ENCODE measurements around the gene CEP95. TPM values are rescaled to one million over a fixed set of nuclear protein-coding genes. Genes with fewer than 3 reads are reported as not detected.

CEP95 gene
- total RNA-seq, 4 donors from 2014 or later = 62.6 to 91.3 (median 75.8) TPM

DNA sequence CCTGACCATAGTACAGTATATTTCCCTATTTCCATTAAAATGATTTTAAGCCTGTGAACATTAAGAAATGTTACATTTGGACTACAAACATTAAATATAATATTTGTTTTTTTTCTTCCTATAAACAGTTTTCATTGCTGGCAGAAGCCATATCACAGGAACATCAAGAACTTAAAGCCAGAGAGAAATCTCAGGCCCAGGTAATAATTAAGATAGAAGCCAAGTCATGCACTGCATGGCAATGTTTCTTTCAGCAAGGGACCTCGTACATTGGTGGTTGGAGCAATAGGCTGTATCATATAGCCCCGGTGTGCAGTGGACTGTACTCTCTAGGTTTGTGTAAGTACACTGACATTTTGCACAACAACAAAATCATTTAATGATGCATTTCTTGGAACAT is 30.1 kb downstream of the CEP95 start:
- intact Hi-C loops (cut with DNase I) = no loop called here
- DNase-seq = no peak
- Histone ChIP-seq H3K27me3 (no peaks in the 10 kb centered on the region), H3K9me3 (no peaks in the 10 kb centered on the region), H3K4me3 (replicated peaks in 1 of 3) (no peak overlapping the region), H3K27ac (no peak overlapping the region), H3K4me1 (no peaks in the 10 kb centered on the region), H3K36me3 (peaks cover 49 to 55% of the 10 kb centered on the region in 2 donors)
- 95 to 96% methylated on average over 2 of the region's 2 CpGs for WGBS, 2 donors
- TF ChIP-seq POLR2A (IDR thresholded peaks at IDR 0.05) = no peak
- TF ChIP-seq, protein P1, sequence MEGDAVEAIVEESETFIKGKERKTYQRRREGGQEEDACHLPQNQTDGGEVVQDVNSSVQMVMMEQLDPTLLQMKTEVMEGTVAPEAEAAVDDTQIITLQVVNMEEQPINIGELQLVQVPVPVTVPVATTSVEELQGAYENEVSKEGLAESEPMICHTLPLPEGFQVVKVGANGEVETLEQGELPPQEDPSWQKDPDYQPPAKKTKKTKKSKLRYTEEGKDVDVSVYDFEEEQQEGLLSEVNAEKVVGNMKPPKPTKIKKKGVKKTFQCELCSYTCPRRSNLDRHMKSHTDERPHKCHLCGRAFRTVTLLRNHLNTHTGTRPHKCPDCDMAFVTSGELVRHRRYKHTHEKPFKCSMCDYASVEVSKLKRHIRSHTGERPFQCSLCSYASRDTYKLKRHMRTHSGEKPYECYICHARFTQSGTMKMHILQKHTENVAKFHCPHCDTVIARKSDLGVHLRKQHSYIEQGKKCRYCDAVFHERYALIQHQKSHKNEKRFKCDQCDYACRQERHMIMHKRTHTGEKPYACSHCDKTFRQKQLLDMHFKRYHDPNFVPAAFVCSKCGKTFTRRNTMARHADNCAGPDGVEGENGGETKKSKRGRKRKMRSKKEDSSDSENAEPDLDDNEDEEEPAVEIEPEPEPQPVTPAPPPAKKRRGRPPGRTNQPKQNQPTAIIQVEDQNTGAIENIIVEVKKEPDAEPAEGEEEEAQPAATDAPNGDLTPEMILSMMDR (IDR thresholded peaks at IDR 0.05) = no peak

DNA sequence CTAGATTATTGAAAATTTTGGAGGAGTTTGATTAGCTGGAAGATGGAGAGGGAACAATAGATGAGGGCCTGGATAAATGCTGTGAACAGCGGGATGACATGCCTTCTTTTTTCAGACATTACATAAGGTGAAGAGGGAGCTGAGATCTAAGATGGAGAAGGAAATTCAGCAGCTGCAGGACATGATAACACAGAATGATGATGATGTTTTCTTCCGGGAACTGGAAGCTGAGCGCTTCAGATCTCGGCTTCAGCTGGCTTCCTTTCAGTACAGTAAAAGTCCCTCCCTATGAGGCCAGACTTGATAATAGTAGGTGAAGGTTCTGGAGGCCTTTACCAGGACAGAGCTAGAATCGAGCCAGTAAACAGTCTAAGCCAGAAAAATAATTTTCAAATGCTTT is 30.7 kb downstream of the CEP95 start:
- Histone ChIP-seq H3K36me3 (peaks cover 43 to 49% of the 10 kb centered on the region in 2 donors), H3K27ac (no peak overlapping the region), H3K27me3 (no peaks in the 10 kb centered on the region), H3K9me3 (no peaks in the 10 kb centered on the region), H3K4me3 (replicated peaks in 1 of 3) (no peak overlapping the region), H3K4me1 (no peaks in the 10 kb centered on the region)
- intact Hi-C loops (cut with DNase I) = no loop called here
- DNase-seq = no peak
- TF ChIP-seq POLR2A (IDR thresholded peaks at IDR 0.05) = no peak
- TF ChIP-seq, protein P1 (IDR thresholded peaks at IDR 0.05) = no peak
- 85 to 89% methylated on average over 5 of the region's 5 CpGs for WGBS, 2 donors

DNA sequence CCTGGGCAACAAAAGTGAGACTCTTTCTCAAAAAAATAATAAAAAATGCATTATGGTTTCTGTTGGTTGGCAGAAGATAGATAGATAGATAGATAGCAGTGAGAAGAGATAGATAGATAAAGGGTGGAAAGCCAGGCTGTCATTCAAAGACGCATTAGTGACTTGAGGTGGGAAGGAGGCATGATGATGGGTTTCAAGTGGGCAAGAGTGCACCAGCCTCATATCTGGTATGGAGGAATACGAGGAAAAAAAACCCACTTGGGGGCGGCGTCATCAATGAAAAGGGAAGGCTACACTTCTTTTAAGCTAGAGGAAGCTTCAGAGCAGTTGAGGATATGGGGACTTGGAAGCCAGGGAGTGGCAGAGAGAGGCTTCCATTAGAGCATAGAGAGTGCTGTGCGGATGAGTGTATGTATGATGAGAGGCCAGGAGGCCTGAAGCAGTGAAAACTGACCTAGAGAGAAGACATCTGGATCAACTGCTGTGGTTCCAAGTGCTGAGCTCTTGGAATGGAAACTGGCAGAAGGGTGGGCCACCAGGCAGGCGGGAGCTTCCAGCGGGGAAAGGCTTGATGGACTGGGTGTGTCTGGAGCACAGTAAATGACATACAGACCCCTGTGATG is 31.8 kb downstream of the CEP95 start:
- DNase-seq = no peak
- intact Hi-C loops (cut with DNase I) = no loop called here
- Histone ChIP-seq H3K36me3 (peaks cover 32 to 40% of the 10 kb centered on the region in 2 donors), H3K27ac (no peak overlapping the region), H3K4me1 (no peaks in the 10 kb centered on the region), H3K9me3 (no peaks in the 10 kb centered on the region), H3K4me3 (replicated peaks in 1 of 3) (no peak overlapping the region), H3K27me3 (no peaks in the 10 kb centered on the region)
- WGBS, 2 donors = 89 to 94% methylated on average over 7 of the region's 7 CpGs
- TF ChIP-seq, protein P1 (IDR thresholded peaks at IDR 0.05) = no peak
- TF ChIP-seq POLR2A (IDR thresholded peaks at IDR 0.05) = no peak

DNA sequence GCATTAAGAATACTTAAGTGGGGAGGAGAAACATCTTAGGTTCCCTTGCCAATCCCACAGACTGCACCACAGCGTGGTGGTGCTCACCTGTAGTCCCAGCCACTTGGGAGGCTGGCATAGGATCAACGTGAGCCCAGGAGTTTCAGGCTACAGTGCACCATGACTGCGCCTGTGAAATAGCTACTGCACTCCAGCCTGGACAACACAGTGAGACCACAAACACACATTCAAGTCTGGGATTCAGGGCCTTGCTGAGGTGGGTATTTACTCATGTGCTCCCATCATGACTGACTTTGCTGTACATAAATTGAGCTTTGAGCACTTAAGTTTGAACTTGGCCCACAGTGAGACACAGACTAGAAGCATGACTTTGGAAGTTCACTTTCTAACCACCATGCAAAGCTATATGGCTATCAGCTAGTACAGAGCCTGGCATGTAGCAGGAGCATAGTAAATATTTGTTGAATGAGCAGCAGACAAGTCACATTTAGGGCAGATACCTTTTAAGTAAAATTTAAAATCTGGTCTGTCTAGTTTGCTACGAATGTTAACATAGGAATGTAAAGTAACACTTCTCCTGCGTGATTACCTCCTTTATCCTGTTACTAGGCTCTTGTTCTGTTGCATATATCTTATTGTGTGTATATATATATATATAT is 33.5 kb downstream of the CEP95 start:
- Histone ChIP-seq H3K9me3 (no peaks in the 10 kb centered on the region), H3K27me3 (no peaks in the 10 kb centered on the region), H3K4me3 (replicated peaks in 1 of 3) (no peak overlapping the region), H3K36me3 (peaks cover 18 to 28% of the 10 kb centered on the region in 2 donors), H3K4me1 (no peaks in the 10 kb centered on the region), H3K27ac (no peak overlapping the region)
- no peak for DNase-seq
- TF ChIP-seq POLR2A (IDR thresholded peaks at IDR 0.05) = no peak
- TF ChIP-seq, protein P1 (IDR thresholded peaks at IDR 0.05) = no peak
- intact Hi-C loops (cut with DNase I) = no loop called here
- 98 to 99% methylated on average over 4 to 5 of the region's 5 CpGs for WGBS, 2 donors

DNA sequence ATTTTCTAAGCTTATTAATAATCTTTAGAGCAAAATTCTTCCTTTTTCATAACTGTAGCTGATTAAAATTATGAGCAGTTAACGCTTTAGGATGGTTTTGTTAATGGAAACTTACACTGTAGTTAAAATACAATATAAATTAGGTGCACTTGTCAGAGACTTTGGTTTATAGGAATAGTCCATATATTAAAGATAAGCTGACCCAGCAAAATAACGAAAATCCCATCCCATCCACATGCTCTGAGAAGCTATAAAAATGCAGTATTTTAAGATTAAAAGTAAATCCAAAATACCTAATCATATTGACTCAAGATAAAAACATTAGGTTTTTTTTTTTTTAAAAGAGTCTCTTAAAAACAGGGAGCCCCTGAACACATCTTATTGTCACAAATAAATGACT is 38.0 kb downstream of the CEP95 start:
- H3K9me3 ChIP-seq = no peaks in the 10 kb centered on the region
- DNase-seq = no peak
- H3K36me3 ChIP-seq = peaks cover 12 to 13% of the 10 kb centered on the region in 2 donors
- H3K4me3 ChIP-seq (replicated peaks in 1 of 3) = no peak overlapping the region
- WGBS, 2 donors = 98 to 99% methylated on average over 2 of the region's 2 CpGs
- no peak overlapping the region for H3K27ac ChIP-seq
- intact Hi-C loops (cut with DNase I) = no loop called here
- no peaks in the 10 kb centered on the region for H3K4me1 ChIP-seq
- TF ChIP-seq, protein P1 (IDR thresholded peaks at IDR 0.05) = no peak
- TF ChIP-seq POLR2A (IDR thresholded peaks at IDR 0.05) = no peak
- no peaks in the 10 kb centered on the region for H3K27me3 ChIP-seq

Measured in thyroid gland (tissue), 4 donors.